ENCODE measurements around the gene RABAC1. TPM values are rescaled to one million over a fixed set of nuclear protein-coding genes. Genes with fewer than 3 reads are reported as not detected.

Gene RABAC1
- total RNA-seq, 1 experiment from 2014 or later = 94.0 TPM

DNA sequence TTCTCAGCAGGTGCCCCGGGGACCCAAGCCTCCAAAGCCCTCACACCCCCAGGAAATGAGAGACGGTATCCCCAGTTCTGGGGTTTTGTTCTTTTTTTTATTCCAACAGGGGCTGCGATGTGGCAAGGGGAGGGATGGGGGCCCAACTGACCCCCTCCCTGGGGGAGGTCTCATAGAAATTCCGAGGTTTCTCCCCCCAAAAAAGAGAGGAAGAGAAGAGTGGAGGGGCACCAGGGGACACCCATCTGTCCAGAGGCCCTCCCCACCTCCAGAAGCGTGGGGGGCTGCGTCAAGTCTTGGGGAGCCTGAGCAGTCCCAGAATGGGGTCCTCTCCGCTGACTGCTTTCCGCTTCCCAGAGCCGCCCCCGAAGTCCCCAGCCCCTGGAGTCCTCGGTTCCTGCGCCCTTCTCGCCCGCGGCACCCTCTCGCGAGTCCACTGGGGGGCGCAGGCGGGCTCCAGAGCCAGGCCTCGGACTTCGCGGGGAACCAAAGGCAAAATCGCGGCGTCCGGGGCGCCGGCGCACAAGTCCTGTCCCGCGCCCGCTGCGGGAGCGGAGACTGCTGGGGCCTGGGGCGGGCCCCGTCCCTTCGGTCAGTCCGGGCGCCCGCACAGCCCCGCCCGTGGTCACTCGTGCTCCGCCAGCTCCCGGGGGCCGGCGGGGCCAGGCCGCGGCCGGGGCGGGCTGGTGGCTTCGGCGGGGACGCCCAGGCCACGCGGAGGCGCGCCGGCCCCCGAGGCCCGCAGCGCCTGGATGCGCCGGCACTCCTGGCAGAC is 39.3 kb upstream of the RABAC1 start:
- Histone ChIP-seq H3K4me2 (ENCODE audit: insufficient read depth, insufficient read length, low read length) (peak overlapping the region; percentile 65), H2AFZ (ENCODE audit: low read length) (no peak overlapping the region), H2BK5ac (ENCODE audit: insufficient read length, low read length) (no peak overlapping the region), H2BK20ac (ENCODE audit: low read depth, low read length, poor library complexity, severe bottlenecking) (no peak overlapping the region), H3K14ac (ENCODE audit: insufficient read depth, low read length) (no peak overlapping the region), H3K23me2 (ENCODE audit: insufficient read length, low read depth, low read length, poor library complexity, severe bottlenecking) (peaks cover 7% of the 10 kb centered on the region), H3K23ac (ENCODE audit: insufficient read length, low read depth, low read length) (no peak overlapping the region), H3K4ac (ENCODE audit: low read depth, low read length) (no peak overlapping the region), H3K79me1 (ENCODE audit: insufficient read depth, low read depth, low read length, poor library complexity, severe bottlenecking) (no peaks in the 10 kb centered on the region), H4K5ac (ENCODE audit: insufficient read length, low read depth, low read length) (no peak overlapping the region), H4K8ac (replicated peaks; ENCODE audit: insufficient read length, low read depth, low read length) (no peak overlapping the region), H3K27me3 (ENCODE audit: insufficient read depth, low read length) (peaks cover 28% of the 10 kb centered on the region), H3T11ph (ENCODE audit: low read length) (no peak overlapping the region), H3K56ac (ENCODE audit: insufficient read length, low read depth, low read length) (no peak overlapping the region), H3K4me1 (ENCODE audit: insufficient read depth, low read length) (no peaks in the 10 kb centered on the region), H2AK5ac (ENCODE audit: insufficient read length, low read length) (no peak overlapping the region), H2BK15ac (ENCODE audit: low read depth, low read length) (no peak overlapping the region), H3K18ac (ENCODE audit: insufficient read length, low read depth, low read length) (no peak overlapping the region), H2BK12ac (ENCODE audit: insufficient read length, low read depth, low read length) (no peak overlapping the region), H4K91ac (ENCODE audit: insufficient read length, low read depth, low read length) (no peak overlapping the region), H4K20me1 (ENCODE audit: control insufficient read depth, insufficient read depth, insufficient read length) (peaks cover 2% of the 10 kb centered on the region), H2BK120ac (ENCODE audit: low read depth, low read length, poor library complexity, severe bottlenecking) (no peak overlapping the region), H3K79me2 (ENCODE audit: insufficient read depth, low read length) (no peaks in the 10 kb centered on the region), H3K9me3 (ENCODE audit: control insufficient read depth, low read depth, low read length) (no peaks in the 10 kb centered on the region), H3K9ac (ENCODE audit: extremely low read depth, insufficient read length, low read length) (no peak overlapping the region), H3K27ac (ENCODE audit: insufficient read length, low read depth, low read length) (no peak overlapping the region)
- peaks cover 23 to 39% of the 10 kb centered on the region in 2 experiments for H3K4me1 Mint-ChIP-seq
- peak; percentile 75 for DNase-seq
- H3K4me3 Mint-ChIP-seq = peak overlapping the region in 1 of 2 experiments; percentile 83; a peak in 3 of 5 replicates
- peaks cover 14 to 25% (median 14%) of the 10 kb centered on the region in 3 experiments for H3K36me3 Mint-ChIP-seq (ENCODE audit: insufficient read depth in 1 of 3, low read depth in 3 of 3)
- WGBS (ENCODE audit: extremely low coverage, insufficient read length, low lambda C conversion rate) = no CpG with 5 or more reads among the region's 64 CpGs
- TF ChIP-seq, protein P1, sequence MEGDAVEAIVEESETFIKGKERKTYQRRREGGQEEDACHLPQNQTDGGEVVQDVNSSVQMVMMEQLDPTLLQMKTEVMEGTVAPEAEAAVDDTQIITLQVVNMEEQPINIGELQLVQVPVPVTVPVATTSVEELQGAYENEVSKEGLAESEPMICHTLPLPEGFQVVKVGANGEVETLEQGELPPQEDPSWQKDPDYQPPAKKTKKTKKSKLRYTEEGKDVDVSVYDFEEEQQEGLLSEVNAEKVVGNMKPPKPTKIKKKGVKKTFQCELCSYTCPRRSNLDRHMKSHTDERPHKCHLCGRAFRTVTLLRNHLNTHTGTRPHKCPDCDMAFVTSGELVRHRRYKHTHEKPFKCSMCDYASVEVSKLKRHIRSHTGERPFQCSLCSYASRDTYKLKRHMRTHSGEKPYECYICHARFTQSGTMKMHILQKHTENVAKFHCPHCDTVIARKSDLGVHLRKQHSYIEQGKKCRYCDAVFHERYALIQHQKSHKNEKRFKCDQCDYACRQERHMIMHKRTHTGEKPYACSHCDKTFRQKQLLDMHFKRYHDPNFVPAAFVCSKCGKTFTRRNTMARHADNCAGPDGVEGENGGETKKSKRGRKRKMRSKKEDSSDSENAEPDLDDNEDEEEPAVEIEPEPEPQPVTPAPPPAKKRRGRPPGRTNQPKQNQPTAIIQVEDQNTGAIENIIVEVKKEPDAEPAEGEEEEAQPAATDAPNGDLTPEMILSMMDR (conservative IDR thresholded peaks at IDR 0.05) = peak; percentile 86
- H3K9me3 Mint-ChIP-seq = peaks cover 0 to 2% of the 10 kb centered on the region in 2 experiments; a peak in 3 of 5 replicates
- no peak overlapping the region for H3K27ac Mint-ChIP-seq
- peaks cover 82% of the 10 kb centered on the region for H3K27me3 Mint-ChIP-seq (ENCODE audit: low read depth)
